Adrenal gland (tissue), 12 donors: ENCODE measurements around the gene RADIL. TPM values are rescaled to one million over a fixed set of nuclear protein-coding genes. Genes with fewer than 3 reads are reported as not detected.

Experiments
- DNase-seq, 7 donors: peaks; one replicate each; pipeline ENCODE4 v3.0.0-alpha.2; 2019 to 2020
- H3K27ac ChIP-seq, 5 donors: fragments of 200-600 bp; sonication (generic) in 4 of 5; 1 replicate in 3 of 5; 2 replicates in 2 of 5; pipeline versions ENCODE4 v1.5.1 to v1.8.0; 2016 to 2020; ENCODE audit warnings: mild to moderate bottlenecking in 1 of 5
- H3K27me3 ChIP-seq: fragments of 200-600 bp; 2 replicates; pipeline ENCODE4 v1.8.0; 2021
- H3K36me3 ChIP-seq, 2 donors: fragments of 200-600 bp; replicated peaks in 1 of 2; 1 replicate in 1 of 2; 2 replicates in 1 of 2; pipeline versions ENCODE4 v1.5.1 to v1.8.0; 2018 to 2022
- H3K4me1 ChIP-seq, 2 donors: fragments of 200-600 bp; replicated peaks in 1 of 2; 1 replicate in 1 of 2; 2 replicates in 1 of 2; pipeline versions ENCODE4 v1.5.1 to v1.8.0; 2018 to 2021
- H3K4me3 ChIP-seq, 4 donors: fragments of 200-600 bp; sonication (generic) in 3 of 4; one replicate each; pipeline ENCODE4 v1.5.1; 2016 to 2018
- H3K9me3 ChIP-seq, 3 donors: fragments of 200-600 bp; sonication (generic) in 1 of 3; replicated peaks in 1 of 3; 1 replicate in 2 of 3; 2 replicates in 1 of 3; pipeline versions ENCODE4 v1.5.1 to v1.8.0; 2016 to 2021
- POLR2A ChIP-seq, 2 donors: fragments of 450-650 bp; IDR thresholded peaks; one replicate each; pipeline ENCODE4 v1.6.1; 2017; ENCODE audit warnings: antibody characterized with exemption in 2 of 2, mild to moderate bottlenecking in 2 of 2, moderate library complexity in 1 of 2
- WGBS, 4 donors: extraction: QIAGEN DNeasy Blood & Tissue Kit in 2 of 4; methylation state at CpG; one replicate each; pipeline versions ENCODE4 v1.1.5 to v1.1.7; 2013 to 2017; 5-methylcytosine and 5-hydroxymethylcytosine counted together
- intact Hi-C, 2 donors: fragments of 100-400 bp; cut with DNase I; formaldehyde crosslinking; loops; one replicate each; pipeline versions ENCODE4 v1.14.1 to v1.15.0; 2022 to 2023
- polyA plus RNA-seq, 3 donors: library from polyadenylated mRNA; stranded (reverse); fragments of 200-250 nt in 2 of 3; fragments of 350-450 nt in 1 of 3; fragmentation: Illumina TruSeq in 1 of 3; extraction: RNeasy Lipid Tissue Mini Kit (QIAGEN cat#74804) in 1 of 3; gene quantifications; one replicate each; pipeline ENCODE4 v1.2.3, GENCODE V29; 2013 to 2014
- total RNA-seq, 9 donors: library from RNA; depleted of rRNA in 4 of 9; stranded (reverse); fragments of >200 nt in 4 of 9; fragments of 120-200 nt in 1 of 9; fragmentation: NEBNext Ultra II Directional in 1 of 9; extraction: Animal tissue kit (Norgen Biotek cat#: 25700) in 1 of 9; gene quantifications; one replicate each; pipeline versions ENCODE4 v1.1.0 to v1.2.4, GENCODE V29; 2013 to 2023
- TF ChIP-seq, protein P1 (sequence below), 6 experiments: fragments of 450-650 bp in 4 of 6; fragments of 200-600 bp in 2 of 6; sonication (generic) in 1 of 6; IDR thresholded peaks; 1 replicate in 5 of 6; 2 replicates in 1 of 6; pipeline versions ENCODE4 v1.5.1 to v1.8.0; 2016 to 2021; ENCODE audit warnings: antibody characterized with exemption in 6 of 6, mild to moderate bottlenecking in 2 of 6, moderate library complexity in 1 of 6
- donor health status: healthy with polysubstance abuse.
- donor health status: Bipolar disorder and iron deficiency.
- donor health status: DM: yes; HTN: yes; CAD: no.
- donor health status: DM: no; HTN: no; CAD: no.
- donor health status: DM: no; HTN: no; CAD: no.
- donor health status: DM: yes; HTN: yes; CAD: no.

The RADIL gene
- total and polyA plus RNA-seq, 12 donors: 0.16 to 7.8 (median 1.4) TPM

DNA sequence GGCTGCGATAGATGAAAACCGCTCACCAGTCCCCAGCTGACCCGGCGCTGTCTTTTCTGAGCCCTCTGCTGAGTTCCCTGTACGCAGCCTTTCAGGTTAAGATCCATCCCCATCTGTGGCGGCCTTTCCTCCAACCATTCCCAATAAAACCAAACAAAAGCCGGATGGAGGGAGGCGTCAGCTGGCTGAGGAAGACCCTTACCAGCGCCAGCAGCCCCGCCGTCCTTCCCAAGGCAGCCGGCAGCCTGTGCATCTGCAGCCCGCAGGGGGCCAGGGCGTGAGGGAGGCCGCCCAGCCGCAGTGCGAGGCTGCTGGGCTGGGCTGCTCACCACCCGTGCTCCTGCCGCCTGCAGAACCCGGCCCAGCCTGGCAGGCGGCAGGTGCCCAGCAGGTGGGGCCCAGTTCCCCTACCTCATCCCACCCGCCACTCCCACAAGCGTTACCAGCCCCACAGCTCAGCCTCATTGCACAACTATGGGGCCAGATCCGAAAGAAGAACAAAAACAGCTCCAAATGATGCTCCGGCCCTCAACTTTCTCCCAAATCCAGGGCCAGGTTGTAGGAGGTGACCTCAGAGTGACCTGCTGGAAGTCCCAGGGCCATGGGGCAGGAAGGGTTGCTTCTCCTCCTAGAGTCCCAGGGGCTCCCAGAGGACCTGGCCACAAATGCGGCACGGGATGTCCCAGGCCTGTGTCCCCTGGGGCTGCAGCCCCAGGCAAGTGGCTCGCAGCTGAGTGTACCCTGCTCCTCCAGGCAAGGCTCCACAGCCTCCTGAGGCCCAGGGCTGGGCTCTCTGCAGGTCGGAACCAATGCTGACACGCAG lies 45.5 kb downstream of the RADIL start:
- no peak for DNase-seq
- H3K9me3 ChIP-seq: no peaks in the 10 kb centered on the region
- H3K4me1 ChIP-seq: no peaks in the 10 kb centered on the region
- TF ChIP-seq, protein P1, sequence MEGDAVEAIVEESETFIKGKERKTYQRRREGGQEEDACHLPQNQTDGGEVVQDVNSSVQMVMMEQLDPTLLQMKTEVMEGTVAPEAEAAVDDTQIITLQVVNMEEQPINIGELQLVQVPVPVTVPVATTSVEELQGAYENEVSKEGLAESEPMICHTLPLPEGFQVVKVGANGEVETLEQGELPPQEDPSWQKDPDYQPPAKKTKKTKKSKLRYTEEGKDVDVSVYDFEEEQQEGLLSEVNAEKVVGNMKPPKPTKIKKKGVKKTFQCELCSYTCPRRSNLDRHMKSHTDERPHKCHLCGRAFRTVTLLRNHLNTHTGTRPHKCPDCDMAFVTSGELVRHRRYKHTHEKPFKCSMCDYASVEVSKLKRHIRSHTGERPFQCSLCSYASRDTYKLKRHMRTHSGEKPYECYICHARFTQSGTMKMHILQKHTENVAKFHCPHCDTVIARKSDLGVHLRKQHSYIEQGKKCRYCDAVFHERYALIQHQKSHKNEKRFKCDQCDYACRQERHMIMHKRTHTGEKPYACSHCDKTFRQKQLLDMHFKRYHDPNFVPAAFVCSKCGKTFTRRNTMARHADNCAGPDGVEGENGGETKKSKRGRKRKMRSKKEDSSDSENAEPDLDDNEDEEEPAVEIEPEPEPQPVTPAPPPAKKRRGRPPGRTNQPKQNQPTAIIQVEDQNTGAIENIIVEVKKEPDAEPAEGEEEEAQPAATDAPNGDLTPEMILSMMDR (IDR thresholded peaks at IDR 0.05): no peak
- TF ChIP-seq POLR2A (IDR thresholded peaks at IDR 0.05): no peak
- H3K27me3 ChIP-seq: no peaks in the 10 kb centered on the region
- H3K4me3 ChIP-seq: no peak overlapping the region
- no peak overlapping the region for H3K27ac ChIP-seq
- WGBS, 4 donors: 70 to 88% (median 72%) methylated on average over 13 to 30 of the region's 30 CpGs
- intact Hi-C loops: no loop called here
- no peaks in the 10 kb centered on the region for H3K36me3 ChIP-seq

DNA sequence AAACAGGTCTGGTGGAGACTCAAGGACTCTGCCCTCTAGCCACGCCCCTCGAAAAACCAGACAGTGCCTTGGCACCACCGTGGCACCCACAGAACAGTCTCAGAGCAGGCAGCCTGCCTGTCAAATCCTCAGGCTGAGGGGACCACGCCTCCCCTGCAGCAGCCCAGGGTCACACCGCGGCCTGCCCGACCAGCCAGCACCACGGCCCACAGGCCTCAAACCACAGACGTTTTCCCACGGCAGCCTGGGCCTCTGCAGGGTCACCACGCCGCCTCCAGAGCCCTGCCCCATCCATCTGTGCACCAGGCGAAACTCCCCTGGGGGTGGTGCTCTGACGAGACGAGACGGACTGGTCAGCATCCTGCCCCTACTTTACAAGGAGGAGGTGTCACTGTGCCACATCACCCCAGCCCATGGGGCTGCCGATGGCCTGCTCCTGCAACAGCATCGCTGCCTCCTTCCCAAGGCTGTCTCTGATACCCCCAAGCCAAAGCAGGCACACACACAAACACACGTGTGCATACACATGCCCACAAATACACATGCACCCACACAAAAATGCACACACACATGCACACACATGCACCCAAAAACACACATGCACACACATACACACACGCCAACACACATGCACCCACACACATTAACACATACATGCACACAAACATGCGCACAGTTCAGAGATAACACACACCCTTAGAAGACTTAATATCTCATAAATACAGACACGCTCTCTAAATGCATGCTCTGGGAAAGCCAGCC lies 46.3 kb downstream of the RADIL start:
- Histone ChIP-seq H3K27ac (peak overlapping the region in 1 of 5 donors; percentile 5), H3K9me3 (no peaks in the 10 kb centered on the region), H3K4me1 (no peaks in the 10 kb centered on the region), H3K4me3 (no peak overlapping the region), H3K36me3 (no peaks in the 10 kb centered on the region), H3K27me3 (no peaks in the 10 kb centered on the region)
- no peak for TF ChIP-seq POLR2A (IDR thresholded peaks at IDR 0.05)
- TF ChIP-seq, protein P1 (IDR thresholded peaks at IDR 0.05): no peak
- WGBS, 4 donors: 63 to 69% (median 65%) methylated on average over 12 to 22 of the region's 22 CpGs
- intact Hi-C loops: no loop called here
- DNase-seq: peak in 1 of 7 donors; percentile 58

DNA sequence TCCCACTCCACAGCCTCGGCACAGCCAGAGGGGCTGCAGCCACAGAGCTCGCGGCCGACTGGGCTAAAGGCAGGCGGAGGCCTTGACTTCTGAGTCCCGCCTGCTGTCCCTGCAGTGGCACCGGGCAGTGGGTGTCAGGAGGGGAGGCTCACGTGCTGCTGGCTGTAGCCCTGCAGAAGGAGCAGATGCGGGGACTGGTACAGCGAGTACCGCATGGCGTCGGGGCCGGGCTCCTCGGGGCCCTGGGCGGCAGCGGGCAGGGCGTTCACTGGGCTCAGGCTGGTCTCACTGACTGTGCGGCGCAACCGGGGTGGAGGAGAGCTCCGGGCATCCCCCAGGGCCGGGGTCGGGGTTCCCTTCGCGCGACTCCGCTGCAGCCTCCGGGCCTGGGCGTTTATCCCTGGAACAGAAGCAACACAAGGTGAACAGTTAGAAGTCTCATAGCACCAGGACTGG lies 47.3 kb downstream of the RADIL start:
- Histone ChIP-seq H3K36me3 (no peaks in the 10 kb centered on the region), H3K4me1 (no peaks in the 10 kb centered on the region), H3K9me3 (no peaks in the 10 kb centered on the region), H3K4me3 (no peak overlapping the region), H3K27ac (no peak overlapping the region), H3K27me3 (no peaks in the 10 kb centered on the region)
- TF ChIP-seq, protein P1 (IDR thresholded peaks at IDR 0.05): no peak
- TF ChIP-seq POLR2A (IDR thresholded peaks at IDR 0.05): no peak
- DNase-seq: no peak
- intact Hi-C loops: no loop called here
- 91 to 97% (median 93%) methylated on average over 12 to 30 of the region's 30 CpGs for WGBS, 4 donors

DNA sequence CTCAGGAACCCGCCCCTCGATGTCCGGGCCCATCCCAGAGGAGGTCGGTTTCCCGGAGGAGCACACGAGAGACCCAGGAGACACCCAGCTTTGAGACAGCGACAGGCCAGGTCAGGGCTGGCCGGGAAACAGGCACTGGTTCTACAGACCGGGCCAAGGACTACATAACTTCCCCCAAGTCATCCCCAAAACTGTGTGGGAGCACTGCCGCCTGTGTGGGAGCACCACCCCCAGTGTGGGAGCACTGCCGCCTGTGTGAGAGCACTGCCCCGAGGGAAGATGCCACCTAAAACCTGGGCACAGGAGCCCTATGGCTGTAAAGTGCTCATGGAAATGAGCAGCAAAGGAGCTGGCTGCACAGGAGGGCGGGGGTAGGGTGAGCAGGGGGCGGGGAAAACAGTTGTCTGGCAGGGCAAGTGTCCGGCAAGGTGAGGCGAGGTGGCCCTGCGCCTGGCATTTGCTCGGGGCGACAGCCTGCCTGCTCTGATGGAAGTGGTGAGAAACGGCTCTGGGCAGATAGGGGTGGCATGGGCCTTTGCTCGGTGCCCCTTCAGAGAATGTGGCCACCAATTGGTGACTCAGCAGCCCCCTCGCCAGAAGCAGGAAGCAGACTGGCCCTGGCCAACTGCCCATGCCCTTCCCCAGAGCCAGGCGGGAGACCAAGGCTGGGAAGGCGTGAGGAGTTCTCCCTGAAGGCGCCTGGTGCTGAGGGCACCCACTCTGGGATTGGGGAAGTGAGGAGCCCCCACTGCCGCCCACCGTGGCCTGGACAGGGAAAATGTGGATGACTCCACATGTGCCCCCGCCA lies 47.9 kb downstream of the RADIL start:
- no peaks in the 10 kb centered on the region for H3K36me3 ChIP-seq
- no peaks in the 10 kb centered on the region for H3K9me3 ChIP-seq
- H3K27me3 ChIP-seq: no peaks in the 10 kb centered on the region
- intact Hi-C loops: no loop called here
- DNase-seq: no peak
- 86 to 89% (median 88%) methylated on average over 17 to 28 of the region's 28 CpGs for WGBS, 4 donors
- H3K4me1 ChIP-seq: no peaks in the 10 kb centered on the region
- TF ChIP-seq POLR2A (IDR thresholded peaks at IDR 0.05): no peak
- TF ChIP-seq, protein P1 (IDR thresholded peaks at IDR 0.05): no peak
- H3K27ac ChIP-seq: no peak overlapping the region
- H3K4me3 ChIP-seq: no peak overlapping the region
